GM19452 (cell line): Measurements from ENCODE around the gene GYS1.
"Not testable (repeated sequence)": the region's sequence is repeated elsewhere in the genome, so short reads cannot be mapped to it uniquely, and the experiment has no call there.

Experiments
- ATAC-seq: cut with Tn5 transposase; IDR thresholded peaks from one replicate; pipeline ENCODE4 v1.9.1; 2021; ENCODE audit not compliant: unreplicated experiment

Gene GYS1

DNA sequence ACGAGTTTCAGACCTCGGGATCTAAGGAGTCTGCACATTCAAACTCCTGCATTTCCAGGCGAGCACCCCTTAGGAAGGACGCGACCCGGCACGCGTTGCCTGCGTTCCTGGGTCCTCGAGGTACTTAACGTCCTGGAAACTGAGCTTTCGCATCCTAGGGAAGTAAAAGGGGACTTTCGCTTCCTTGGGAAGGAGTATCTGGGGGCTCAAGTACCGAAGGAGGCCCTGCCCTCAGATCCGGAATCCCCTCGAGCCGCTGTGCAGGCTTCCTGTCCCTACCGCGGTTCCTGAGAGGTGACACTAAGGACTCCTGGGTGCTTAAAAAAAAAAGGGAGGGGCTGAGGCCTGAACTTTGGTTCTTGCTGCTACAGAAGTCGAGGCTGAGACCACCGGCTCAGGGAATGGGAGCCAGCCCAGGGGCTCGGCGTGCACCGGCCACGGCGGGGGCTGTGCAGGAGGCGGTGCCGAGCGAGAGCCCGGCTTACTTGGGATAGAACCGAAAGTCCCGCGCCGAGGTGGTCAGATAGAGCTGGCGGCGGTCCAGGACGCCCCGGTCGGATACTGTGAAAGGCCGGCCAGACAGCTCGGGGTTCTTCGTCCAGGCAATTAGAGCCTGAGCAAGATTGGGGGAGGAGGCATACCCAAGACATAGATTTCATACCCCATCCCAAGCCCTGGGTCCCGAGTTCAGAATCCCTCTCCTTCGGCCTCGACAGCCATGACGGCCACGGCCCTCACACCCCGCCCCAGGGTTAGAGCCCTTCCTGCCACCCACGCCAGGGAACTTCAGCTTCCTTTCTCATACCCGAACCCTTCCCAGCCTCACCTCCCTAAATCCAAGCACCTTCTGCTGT lies 25.5 kb upstream of the GYS1 start:
- not testable (repeated sequence) for ATAC-seq

DNA sequence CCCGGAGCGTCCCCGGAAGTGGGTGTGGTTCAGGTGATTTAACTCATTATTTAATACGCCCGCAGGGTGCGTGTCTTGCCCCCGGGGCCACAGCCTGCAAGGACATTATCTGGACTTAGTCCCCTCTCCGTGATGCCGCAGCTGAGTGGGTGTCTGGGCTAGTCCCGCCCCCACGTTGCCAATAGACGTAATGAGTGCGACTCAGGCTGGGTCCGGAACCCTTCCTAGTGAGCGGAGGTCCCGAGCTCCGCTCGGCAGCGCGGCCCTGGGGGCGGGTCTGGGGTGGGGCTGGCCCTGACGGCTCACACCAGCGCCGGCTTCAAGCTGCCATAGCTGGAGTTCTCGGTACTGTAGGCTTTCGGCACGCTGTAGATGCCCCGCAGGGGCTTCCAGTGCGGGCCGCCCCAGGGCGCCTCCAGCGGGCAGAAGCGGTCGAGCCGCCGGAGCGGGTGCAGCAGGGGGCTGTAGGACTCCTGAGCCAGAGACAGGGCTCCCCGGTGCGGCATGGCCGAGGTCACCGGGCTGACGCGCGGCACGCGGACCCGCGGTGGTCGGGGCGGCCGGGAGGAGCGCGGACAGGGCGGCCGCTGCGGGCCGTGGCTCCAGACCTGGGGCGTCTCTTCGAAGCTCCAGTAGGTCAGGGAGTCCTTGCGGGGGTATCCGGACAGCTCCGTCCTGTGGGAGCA lies 24.7 kb upstream of the GYS1 start:
- no peak for ATAC-seq

DNA sequence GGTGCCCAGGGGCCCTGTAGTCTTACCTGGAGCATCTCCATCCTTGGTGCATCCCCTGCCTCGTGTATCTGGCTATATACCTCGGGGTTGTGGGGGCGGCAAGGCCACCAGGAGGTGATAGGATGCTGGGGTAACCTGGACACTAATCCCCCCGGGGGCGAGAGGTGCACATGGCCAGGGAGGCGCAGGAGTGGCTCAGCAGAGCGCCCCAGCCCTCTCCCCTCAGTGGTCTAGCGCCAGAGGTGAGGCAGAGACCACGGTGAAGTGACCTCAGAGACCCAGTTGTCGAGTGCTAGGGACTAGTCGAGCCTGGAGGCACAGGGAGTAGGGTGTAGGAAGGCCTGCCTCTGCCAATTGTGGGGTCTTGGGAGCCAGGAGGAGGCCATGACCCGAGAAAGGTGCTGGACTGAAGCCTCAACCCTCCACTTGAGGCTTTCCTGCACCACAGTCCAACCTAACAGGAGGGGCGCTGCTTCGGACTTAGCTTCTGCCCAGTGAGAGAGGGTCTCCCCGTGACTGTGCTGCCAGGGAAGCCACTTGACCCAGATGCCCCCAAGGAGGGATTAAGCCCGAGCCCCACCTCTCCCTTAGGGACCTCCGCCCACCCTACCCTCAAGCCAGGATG lies 24.0 kb upstream of the GYS1 start, which contains the start of gene LHB:
Gene LHB (minus strand): TSS at position 51 of the 625 bp plus-strand sequence. CDS start 10 bp downstream, at position 41.
- ATAC-seq: no peak

DNA sequence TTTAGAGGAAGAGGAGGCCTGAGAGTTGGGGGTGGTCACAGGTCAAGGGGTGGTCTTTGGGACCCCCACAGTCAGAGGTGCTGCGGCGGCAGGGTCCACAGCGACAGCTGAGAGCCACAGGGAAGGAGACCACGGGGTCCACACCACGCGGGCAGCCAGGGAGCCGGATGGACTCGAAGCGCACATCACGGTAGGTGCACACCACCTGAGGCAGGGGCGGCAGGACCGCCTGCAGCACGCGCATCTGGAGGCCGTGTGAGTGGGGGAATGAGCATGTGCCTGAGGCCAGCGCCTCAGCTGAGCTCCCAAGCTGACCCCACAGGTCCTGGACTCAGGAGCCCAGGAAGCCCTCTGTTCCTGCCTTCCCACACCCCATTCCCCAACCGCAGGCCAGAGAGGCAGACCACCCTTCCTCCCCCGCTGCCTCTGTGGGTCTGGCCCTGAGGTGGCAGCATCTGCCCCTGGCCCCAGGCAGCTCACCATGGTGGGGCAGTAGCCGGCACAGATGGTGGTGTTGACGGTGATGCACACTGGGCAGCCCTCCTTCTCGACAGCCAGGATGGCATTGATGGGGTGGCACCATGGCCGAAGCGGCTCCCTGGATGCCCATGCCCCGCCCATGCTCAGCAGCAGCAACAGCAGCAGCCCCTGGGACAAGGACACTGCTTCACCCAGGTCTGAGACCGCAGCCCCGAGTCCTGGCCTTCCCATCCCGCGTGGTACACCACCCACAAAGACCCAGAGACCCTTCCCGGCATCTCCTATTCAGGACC lies 23.1 kb upstream of the GYS1 start:
- no peak for ATAC-seq

DNA sequence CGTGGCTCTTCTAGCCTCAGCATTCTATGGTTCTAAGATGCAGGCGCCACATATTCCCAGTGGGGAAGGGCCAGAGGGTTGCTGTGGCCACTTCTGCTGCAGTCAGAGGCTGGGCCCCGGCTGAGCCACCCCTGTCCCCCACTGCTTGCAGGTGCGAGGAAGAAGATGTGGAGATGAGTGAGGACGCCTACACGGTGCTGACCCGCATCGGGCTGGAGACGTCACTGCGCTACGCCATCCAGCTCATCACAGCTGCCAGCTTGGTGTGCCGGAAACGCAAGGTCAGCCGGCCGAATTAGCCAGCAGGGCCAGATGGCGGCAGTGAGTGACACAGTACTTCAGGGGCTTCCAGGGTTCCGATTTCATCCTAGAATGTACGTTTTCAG lies 21.8 kb upstream of the GYS1 start:
- no peak for ATAC-seq

DNA sequence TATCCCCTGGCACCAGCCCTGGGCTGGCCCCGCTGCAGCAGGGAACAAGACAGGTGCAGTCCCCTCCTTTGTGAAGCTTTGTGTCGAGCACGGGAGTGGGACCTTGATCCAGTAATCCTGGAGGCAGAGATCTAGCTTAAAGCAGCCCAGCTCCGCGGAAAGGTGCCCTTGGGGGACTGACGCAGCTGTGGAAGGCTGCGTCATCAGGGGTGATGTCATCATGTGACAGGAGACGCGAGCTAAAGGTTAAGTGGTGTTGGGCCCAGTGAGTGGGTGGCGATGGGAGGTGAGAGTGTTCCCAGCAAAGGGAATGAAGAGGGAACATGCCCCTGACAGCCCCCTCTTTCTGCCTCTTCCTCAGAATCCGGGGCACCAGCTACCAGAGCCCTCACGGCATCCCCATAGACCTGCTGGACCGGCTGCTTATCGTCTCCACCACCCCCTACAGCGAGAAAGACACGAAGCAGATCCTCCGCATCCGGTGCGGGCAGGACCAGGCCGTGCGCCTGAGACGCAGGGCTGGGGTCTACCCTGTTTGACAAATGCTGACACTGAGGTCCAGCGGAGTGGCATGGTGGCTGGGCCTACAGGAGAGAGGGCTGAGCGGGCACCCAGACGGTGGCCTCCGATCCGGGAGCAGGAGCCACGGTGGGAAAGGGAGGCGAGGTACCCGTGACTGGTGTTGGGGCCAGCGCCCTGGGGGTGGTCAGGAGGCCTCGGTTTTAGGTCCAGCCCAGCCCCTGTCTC lies 21.2 kb upstream of the GYS1 start:
- no peak for ATAC-seq

DNA sequence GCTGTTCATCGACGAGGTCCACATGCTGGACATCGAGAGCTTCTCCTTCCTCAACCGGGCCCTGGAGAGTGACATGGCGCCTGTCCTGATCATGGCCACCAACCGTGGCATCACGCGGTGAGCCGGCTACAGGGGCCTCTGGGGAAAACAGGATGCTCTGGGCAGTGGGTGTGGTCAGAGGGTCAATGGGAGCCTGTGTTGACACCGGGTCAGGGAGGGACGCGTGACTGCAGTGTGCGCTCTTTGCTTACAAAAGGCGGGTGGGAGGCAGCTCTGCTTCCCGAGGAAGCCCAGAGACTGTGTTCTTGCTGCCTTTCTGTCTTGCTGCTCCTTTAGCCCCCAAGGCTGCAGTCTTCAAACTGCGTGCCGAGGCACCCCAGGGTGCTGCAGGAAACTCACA lies 18.1 kb upstream of the GYS1 start:
- no peak for ATAC-seq

DNA sequence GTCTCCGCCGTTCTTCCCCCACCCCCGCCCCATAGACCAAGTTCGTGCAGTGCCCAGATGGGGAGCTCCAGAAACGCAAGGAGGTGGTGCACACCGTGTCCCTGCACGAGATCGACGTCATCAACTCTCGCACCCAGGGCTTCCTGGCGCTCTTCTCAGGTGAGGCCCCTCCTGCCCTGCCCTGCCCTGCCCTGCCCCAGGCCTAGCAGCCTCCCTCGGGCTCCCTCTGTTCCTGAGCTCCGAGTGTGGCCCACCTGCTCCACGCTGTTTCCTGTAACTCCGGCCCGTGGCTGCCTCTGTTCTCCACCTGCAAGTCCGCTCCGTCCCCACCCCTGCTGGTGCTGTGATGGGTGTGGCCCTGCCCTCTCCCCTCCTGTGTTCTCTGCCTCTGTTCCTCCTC lies 17.3 kb upstream of the GYS1 start:
- ATAC-seq: no peak

DNA sequence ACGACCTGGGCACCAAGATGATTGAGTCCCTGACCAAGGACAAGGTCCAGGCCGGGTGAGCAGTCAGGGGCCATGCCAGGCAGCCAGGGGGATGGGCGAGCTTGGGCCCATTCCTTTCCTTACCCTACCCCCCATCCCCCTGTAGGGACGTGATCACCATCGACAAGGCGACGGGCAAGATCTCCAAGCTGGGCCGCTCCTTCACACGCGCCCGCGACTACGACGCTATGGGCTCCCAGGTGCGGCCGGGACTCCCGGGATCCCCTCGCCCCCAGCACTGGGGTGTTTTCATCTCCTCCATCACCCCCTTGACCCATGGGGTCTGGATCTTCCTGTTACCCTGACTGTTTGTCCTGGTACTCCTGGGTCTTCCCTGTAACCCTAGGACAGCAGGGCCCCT lies 16.7 kb upstream of the GYS1 start:
- ATAC-seq: no peak

DNA sequence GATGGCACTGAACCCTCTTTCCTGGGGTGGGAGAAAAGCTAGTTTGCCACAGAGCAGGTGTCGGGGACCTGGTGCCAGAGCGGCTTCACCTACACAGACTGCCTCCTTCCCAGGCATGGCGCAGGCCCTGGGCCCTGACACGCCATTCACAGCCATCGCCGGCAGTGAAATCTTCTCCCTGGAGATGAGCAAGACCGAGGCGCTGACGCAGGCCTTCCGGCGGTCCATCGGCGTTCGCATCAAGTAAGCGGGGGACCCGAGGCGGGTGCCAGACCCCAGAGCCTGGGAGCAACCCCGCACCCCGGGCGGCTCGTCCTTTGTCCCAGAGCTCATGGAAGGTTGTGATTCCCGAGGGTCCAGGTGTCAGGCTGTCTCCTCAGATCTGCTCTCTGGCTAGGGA lies 13.8 kb upstream of the GYS1 start:
- ATAC-seq: no peak

DNA sequence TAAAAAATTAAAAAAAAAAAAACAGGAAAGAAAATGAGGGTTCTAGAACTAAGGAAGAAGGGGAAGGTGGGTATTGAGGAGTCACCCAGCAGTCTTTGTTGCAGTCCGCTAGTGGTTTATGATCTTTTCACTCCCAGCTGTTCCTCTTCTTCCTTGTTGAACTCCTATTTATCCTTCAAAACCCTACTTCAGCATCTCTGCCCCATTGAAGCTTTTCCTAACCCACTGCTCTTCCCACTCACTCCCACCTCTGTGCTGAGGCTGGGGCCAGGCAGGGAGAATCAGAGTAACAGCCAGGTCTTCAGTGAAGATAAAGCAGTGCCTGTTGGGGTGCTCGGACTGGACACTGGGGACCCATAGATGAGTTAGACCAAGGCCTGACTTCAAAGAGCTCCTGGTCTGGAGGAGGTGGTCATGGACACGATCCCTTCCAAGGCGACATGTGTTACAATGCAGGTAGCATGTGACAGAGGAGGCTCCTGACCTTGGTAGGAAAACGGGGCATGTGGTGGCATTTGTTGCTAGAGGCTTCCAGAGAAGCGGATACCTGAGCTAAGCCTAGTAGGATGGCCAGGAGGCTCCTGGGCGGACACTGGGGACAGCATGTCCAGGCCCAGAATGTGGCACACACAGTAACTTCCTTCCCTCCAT lies 12.0 kb upstream of the GYS1 start:
- no peak for ATAC-seq

DNA sequence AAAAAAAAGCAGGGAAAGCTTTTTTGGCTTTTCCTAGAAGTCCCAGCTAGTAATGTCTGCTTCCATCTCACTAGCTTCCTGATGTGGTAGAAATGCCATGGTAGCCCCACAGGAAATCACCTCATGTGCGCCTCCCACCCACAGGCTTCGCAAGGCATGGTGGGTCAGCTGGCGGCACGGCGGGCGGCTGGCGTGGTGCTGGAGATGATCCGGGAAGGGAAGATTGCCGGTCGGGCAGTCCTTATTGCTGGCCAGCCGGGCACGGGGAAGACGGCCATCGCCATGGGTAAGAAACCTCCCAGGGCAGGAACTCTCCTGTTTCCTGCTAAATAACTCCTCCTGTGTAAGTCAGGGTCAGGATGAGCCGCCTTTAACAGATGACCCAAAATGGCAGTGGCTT lies 11.0 kb upstream of the GYS1 start:
- ATAC-seq: no peak

DNA sequence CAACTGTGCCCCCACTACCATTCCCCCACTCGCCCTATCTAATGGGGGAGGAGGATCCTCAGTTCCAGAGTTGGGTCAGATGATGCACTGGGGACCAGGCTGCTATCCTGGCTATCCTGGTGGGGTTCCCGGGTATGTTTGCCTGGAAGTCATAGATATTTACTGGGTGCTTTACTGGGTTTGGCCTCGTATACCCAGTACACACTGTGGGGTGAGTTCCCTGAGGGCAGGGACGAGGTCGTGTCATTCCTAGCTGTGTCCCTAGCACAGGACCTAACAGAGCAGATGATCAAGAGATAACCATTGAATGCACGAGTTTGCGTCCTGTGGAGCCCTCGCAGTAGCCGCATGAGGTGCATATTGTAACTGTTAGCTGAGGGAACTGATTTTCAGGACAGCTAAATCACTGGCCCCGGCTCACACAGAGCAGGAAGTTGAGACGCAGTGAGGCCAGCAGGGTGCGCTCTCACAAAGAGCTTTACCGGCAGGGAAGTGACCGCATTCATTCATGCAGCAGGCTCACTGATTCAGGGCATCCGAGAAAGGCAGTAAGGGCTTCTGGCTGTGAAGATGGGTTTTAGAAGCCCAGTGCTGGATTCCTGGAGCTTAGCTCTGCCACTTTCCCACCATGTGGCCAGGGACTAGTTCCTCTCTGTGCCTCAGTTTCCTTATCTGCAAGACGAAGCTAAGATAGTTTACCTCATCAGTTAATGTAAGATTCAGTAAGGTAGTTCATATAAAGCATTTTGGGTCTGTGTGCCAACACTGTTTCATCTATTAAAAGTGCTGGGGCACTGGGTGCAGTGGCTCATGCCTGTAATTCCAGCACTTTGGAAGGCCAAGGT lies 6.6 kb upstream of the GYS1 start:
- ATAC-seq: no peak

DNA sequence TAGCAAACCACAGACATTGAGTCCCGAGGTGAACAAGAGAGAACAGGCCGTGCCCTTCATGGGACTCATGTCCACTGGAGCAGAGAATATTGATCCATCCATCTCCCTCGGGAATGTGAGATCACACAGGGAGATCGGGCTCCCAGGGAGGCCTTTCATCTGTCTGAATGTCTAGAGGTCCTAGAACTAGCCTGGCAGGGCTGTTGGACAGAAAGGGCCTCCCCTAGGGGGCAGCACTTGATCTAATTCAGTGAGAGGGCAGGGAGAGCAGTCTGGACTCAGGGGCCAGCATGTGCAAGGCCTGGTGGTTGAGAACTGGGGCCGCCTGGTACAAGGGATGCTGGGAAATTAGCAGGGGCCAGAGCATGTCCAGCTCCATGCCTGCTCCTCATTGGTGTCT lies 4.9 kb upstream of the GYS1 start:
- no peak for ATAC-seq

DNA sequence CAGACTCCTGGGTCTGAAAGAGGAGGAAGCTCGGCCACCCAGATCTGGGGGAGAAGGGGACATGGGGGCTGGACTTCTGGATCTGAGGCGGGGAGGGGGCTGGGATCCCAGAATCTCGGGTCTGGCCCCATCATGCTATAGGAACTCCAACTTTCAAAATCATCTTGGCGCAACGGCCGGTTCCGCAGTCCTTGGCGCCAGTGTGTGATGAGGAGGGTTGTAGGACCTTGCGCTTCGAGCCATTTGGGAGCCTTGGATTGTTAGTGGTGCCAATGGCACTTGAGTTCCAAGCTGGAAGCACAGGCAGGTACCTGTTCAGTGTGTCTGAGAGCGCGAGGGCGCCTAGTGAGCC lies 902 bp upstream of the GYS1 start:
- ATAC-seq: no peak

DNA sequence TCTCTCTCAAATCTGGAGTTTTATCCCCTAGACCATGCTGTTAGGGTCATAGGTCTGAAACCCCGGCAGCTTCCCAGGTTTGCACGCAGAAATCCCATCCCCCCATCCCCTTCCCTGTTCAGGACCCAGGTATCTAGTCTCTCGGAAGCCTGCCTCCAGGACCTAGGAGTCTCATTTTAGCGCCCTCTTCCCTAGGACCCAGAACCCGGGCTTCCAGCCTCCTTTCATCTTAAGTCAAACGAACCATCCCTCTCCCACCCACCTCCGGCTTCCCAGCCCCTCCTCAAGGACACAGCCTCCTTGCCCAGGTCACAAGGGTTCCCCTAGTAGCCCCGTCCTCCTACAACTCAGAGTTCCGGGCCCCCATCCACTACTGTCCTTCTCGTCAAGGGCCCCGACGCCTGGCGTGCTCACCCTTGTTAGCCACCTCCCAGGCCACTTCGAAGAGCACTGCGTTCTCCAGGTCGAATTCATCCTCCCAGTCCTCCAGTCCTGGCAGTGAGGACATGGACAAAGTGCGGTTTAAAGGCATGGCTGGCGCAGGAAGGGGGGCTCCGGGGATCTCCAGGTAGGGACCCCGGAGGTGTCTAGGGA lies 431 bp downstream of the GYS1 start:
- no peak for ATAC-seq

DNA sequence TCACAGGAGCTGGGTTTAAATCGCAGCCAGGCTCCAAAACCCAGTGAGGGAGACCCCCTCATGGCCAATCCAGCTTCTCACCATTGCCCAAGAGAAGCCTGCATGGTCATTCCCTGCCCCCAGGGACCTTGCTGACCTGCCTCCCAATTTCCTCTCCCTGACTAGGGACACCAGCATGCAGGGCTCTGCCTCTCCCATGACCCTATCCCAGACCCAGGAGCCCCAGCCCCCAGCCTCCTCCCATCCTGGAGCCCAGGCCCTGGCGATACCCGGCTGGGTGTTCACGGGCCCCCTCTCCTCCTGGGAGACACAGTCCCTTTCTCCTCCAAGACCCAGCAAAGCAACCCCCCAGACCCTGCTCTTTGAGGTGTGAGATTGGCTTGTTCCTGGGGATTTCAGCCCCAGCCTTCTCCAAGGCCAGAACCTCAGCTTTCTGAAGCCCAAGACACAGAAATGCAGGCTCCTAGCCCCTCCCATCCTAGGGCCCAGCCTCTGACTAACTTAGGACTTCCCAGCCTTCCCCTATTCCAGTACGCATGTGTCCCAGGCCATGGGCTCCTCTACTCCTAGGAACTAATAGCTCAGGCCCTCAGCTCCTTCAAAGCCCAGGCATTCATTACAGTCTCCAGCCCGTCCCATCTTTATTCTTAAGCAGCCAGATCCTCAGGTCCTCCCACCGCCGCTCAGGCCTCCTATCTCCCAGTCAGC lies 1.1 kb downstream of the GYS1 start:
- ATAC-seq: no peak

DNA sequence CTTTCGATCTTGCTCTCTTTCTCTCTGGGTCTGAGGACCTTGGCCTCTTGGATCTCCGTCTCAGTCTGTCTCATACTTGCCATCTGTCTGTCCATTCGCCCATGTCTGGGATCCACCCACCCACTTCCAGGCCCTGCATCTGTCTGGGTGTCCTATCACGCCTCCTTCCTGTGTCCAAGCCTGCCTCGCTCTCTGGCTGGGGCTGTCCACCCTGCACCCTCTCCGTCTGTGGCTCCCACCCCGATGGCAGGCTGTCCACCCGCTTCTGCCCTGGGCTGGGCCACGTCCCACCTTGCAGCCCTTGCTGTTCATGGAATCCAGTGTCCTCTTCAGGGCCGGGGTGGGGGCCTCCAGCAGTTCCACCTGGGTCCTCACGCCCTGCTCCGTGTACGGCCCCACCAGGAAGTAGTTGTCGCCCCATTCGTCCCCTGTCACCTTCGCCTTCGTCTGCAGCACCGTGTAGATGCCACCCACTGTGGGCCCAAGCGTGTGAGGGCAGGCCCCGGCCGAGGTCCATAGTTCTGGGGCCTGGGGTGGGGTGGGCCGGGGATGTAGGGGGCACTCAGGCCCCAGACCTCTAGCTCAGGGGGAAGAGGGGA lies 2.0 kb downstream of the GYS1 start:
- no peak for ATAC-seq
